GM19397 (cell line): ENCODE data around the gene RAP2C.
"Not testable (repeated sequence)": the region's sequence is repeated elsewhere in the genome, so short reads cannot be mapped to it uniquely, and the experiment has no call there.

ENCODE experiments used
- ATAC-seq: cut with Tn5 transposase; IDR thresholded peaks from one replicate; pipeline ENCODE4 v1.9.1; 2021; ENCODE audit warnings: mild to moderate bottlenecking, moderate library complexity; ENCODE audit not compliant: unreplicated experiment

RAP2C gene

GRCh38 chrX:132200976-132201375 is 18.3 kb downstream of the RAP2C start:
- ATAC-seq: no peak

- ATAC-seq: no peak
Measured at GRCh38 chrX:132199941-132200340, 19.3 kb downstream of the RAP2C start.

DNA sequence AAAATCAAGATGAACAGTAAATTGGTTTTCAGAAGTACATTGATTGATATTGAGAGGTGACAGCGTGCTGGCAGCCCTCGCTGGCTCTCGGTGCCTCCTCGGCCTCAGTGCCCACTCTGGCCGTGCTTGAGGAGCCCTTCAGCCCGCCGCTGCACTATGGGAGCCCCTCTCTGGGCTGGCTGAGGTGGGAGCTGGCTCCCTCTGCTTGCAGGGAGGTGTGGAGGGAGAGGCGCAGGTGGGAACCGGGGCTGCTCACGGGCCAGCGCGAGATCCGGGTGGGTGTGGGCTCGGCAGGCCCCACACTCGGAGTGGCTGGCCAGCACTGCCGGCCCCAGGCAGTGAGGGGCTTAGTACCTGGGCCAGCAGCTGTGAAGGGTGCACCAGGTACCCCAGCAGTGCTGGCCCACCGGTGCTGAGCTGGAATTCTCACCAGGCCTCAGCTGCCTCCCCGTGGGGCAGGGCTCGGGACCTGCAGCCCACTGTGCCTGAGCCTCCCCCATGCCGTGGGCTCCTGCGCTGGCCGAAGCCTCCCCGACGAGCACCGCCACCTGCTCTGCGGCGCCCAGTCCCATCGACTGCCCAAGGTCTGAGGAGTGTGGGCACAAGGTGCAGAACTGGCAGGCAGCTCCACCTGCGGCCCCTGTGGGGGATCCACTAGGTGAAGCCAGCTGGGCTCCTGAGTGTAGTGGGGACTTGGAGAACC is 25.2 kb downstream of the RAP2C start:
- no peak for ATAC-seq

- ATAC-seq: no peak
Measured at GRCh38 chrX:132191938-132192337, 27.3 kb downstream of the RAP2C start.

- ATAC-seq: no peak
Measured at GRCh38 chrX:132188175-132188574, 31.1 kb downstream of the RAP2C start.

- no peak for ATAC-seq
Measured at GRCh38 chrX:132187451-132187850, 31.8 kb downstream of the RAP2C start.

- no peak for ATAC-seq
Measured at GRCh38 chrX:132184871-132185270, 34.4 kb downstream of the RAP2C start.

DNA sequence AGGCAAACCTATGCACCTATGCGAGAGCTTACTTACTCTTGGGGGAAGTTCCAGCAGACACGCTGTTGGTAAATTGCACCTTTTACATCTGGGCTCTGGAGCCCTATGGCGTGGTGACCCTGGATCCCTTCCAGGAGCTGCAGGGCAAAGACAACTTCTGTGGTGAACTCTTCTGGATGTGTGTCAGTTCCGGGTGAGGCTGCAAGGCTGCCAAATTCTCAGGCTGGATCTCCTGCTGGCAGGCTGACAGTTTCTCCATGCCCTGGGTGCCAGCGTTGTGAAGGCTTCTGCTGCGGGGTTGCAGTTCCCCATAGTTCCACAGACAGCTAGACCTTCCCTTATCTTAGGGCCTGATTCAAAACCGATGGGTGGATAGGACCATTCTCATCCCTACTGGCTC is 37.9 kb downstream of the RAP2C start:
- ATAC-seq: no peak

DNA sequence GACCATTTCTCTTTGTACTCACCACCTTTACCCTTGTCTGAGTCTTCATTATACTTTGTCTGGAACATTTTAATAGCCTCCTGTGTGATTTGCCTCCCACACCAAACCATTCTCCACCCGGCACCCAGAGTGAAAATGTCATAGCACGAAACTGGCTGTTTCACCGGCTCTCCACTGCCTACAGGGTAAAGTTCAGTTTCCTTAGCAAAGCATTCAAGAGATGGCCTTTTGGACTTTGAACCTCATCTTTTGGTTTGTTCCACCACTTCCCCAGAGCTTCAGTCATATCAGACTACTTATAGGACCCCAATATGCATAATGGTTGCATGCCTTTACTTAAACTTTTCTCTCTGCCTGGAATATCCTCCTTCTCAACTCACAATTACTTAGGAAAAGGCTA is 38.3 kb downstream of the RAP2C start:
- no peak for ATAC-seq

- ATAC-seq: no peak
Measured at GRCh38 chrX:132173647-132174046, 45.6 kb downstream of the RAP2C start.

- no peak for ATAC-seq
Measured at GRCh38 chrX:132171881-132172280, 47.4 kb downstream of the RAP2C start.

DNA sequence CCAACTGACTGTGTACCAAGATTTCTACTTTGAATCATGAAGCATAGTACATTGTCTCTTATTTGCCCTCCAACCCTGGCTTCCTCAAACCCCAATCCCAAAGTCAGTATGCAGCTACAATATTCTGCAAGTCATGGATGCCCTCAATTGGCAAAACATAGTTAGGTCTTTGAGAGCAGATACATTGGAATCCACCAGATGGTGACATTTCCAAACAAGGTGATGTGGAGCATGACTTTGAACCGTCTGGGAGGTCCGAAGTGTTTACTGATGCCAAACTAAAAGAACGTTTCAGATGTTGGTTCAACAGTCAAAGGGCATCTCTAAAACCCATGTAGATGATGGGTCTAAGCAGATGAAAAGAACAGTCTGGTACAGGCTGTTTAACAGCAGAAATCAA is 47.8 kb downstream of the RAP2C start:
- ATAC-seq: no peak

- ATAC-seq: no peak
Measured at GRCh38 chrX:132169554-132169953, 49.7 kb downstream of the RAP2C start.

DNA sequence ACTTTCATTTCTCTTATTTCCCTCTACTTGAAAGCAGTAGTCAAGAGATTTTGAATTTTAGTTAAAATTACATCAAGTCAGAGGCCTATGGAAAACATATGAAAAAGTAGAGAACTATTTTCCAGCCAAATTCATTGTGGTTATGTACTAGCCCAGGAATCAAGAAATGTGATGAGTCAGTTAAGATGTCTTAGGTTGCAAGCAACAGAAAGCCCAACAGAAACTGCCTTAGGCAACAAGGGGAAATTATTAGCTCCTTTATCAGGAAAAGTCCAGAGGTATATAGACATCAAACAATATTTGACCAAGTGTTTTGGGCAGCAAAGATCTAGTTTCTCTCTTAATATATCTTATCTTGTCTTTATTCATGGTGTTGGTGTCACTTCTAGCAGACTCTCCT is 53.6 kb downstream of the RAP2C start:
- ATAC-seq: no peak

- ATAC-seq: no peak
Measured at GRCh38 chrX:132165005-132165404, 54.2 kb downstream of the RAP2C start.

- ATAC-seq: not testable (repeated sequence)
Measured at GRCh38 chrX:132163094-132163493, 56.2 kb downstream of the RAP2C start.

- no peak for ATAC-seq
Measured at GRCh38 chrX:132153166-132153565, 66.1 kb downstream of the RAP2C start.
